ENCODE data around the gene TPST2. TPM values are rescaled to one million over a fixed set of nuclear protein-coding genes. Genes with fewer than 3 reads are reported as not detected.
A peak's percentile ranks its signal among the peaks of the same experiment; 100 is the strongest.

TPST2 gene
- total and polyA plus RNA-seq, 9 of the 15 experiments (the other 6 are each of a cell fraction or from before 2014, with no cell fraction given), result 14.2 to 123 (median 60.1) TPM

- TF ChIP-seq GMEB1 (CRISPR knock-in tag; IDR thresholded peaks at IDR 0.05) (no peak), SUPT5H (IDR thresholded peaks at IDR 0.05) (no peak), ZNF3 (CRISPR knock-in tag; IDR thresholded peaks at IDR 0.05) (no peak), PHB (CRISPR knock-in tag; IDR thresholded peaks at IDR 0.05) (no peak), ZC3H11A (IDR thresholded peaks at IDR 0.05; ENCODE audit: low read depth, low read length) (no peak), ZNF212 (CRISPR knock-in tag; IDR thresholded peaks at IDR 0.05) (no peak), ZNF140 (CRISPR knock-in tag; IDR thresholded peaks at IDR 0.05) (no peak), ZNF589 (CRISPR knock-in tag; IDR thresholded peaks at IDR 0.05; ENCODE audit: low read depth) (no peak), MAFG (tag; conservative IDR thresholded peaks at IDR 0.05) (peak; percentile 74), ZNF717 (CRISPR knock-in tag; IDR thresholded peaks at IDR 0.05) (no peak), RCOR1 (IDR thresholded peaks at IDR 0.05; ENCODE audit: borderline replicate concordance in 1 of 2, low read depth in 2 of 2, low read length in 2 of 2) (0 out of 4 replicates have a peak, but pooled peaks of 1 of the 2 experiments have one; percentile 6), RBM15 (IDR thresholded peaks at IDR 0.05; ENCODE audit: insufficient read depth, low read length) (no peak), ZNF124 (CRISPR knock-in tag; IDR thresholded peaks at IDR 0.05) (no peak), ASH1L (IDR thresholded peaks at IDR 0.05; ENCODE audit: borderline replicate concordance, low read depth, partially characterized antibody) (no peak), HDAC1 (IDR thresholded peaks at IDR 0.05) (no peak), ATF7 (IDR thresholded peaks at IDR 0.05) (no peak), SIRT6 (IDR thresholded peaks at IDR 0.05; ENCODE audit: low read depth, low read length) (no peak)
- TF ChIP-seq, protein P1, sequence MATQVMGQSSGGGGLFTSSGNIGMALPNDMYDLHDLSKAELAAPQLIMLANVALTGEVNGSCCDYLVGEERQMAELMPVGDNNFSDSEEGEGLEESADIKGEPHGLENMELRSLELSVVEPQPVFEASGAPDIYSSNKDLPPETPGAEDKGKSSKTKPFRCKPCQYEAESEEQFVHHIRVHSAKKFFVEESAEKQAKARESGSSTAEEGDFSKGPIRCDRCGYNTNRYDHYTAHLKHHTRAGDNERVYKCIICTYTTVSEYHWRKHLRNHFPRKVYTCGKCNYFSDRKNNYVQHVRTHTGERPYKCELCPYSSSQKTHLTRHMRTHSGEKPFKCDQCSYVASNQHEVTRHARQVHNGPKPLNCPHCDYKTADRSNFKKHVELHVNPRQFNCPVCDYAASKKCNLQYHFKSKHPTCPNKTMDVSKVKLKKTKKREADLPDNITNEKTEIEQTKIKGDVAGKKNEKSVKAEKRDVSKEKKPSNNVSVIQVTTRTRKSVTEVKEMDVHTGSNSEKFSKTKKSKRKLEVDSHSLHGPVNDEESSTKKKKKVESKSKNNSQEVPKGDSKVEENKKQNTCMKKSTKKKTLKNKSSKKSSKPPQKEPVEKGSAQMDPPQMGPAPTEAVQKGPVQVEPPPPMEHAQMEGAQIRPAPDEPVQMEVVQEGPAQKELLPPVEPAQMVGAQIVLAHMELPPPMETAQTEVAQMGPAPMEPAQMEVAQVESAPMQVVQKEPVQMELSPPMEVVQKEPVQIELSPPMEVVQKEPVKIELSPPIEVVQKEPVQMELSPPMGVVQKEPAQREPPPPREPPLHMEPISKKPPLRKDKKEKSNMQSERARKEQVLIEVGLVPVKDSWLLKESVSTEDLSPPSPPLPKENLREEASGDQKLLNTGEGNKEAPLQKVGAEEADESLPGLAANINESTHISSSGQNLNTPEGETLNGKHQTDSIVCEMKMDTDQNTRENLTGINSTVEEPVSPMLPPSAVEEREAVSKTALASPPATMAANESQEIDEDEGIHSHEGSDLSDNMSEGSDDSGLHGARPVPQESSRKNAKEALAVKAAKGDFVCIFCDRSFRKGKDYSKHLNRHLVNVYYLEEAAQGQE (IDR thresholded peaks at IDR 0.05; ENCODE audit: borderline replicate concordance), result no peak
- TF ChIP-seq, protein P1 (CRISPR knock-in tag; IDR thresholded peaks at IDR 0.05; ENCODE audit: low read depth), result no peak
- TF ChIP-seq, protein P2, sequence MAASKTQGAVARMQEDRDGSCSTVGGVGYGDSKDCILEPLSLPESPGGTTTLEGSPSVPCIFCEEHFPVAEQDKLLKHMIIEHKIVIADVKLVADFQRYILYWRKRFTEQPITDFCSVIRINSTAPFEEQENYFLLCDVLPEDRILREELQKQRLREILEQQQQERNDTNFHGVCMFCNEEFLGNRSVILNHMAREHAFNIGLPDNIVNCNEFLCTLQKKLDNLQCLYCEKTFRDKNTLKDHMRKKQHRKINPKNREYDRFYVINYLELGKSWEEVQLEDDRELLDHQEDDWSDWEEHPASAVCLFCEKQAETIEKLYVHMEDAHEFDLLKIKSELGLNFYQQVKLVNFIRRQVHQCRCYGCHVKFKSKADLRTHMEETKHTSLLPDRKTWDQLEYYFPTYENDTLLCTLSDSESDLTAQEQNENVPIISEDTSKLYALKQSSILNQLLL (CRISPR knock-in tag; IDR thresholded peaks at IDR 0.05; ENCODE audit: borderline replicate concordance), result no peak
Measured at GRCh38 chr22:26587991-26588613, 1.8 kb downstream of the TPST2 start (continued).
